WERI-Rb-1 (cell line): Measurements from ENCODE around the gene TRIO.
A peak's percentile ranks its signal among the peaks of the same experiment; 100 is the strongest.

Source experiments
- DNase-seq: peaks from one replicate; pipeline ENCODE4 v3.0.0-alpha.2; 2020
- H3K27ac ChIP-seq: fragments of 250-450 bp; sonication (Bioruptor Pico); 2 replicates; pipeline ENCODE4 v1.5.1; 2020; ENCODE audit warnings: mild to moderate bottlenecking, moderate library complexity
- H3K27me3 ChIP-seq: fragments of 250-450 bp; sonication (Bioruptor Pico); 2 replicates; pipeline ENCODE4 v1.5.1; 2021; ENCODE audit warnings: mild to moderate bottlenecking, low read depth, moderate library complexity; ENCODE audit not compliant: insufficient read depth, severe bottlenecking
- H3K36me3 ChIP-seq: fragments of 250-450 bp; sonication (Bioruptor Pico); 2 replicates; pipeline ENCODE4 v1.5.1; 2020; ENCODE audit warnings: mild to moderate bottlenecking, moderate library complexity
- H3K4me3 ChIP-seq: 2 replicates; pipeline ENCODE4 v1.5.1; 2011; ENCODE audit warnings: low read depth, mild to moderate bottlenecking, control low read depth, low read length
- H3K9me3 ChIP-seq: fragments of 250-450 bp; sonication (Bioruptor Pico); 2 replicates; pipeline ENCODE4 v1.5.1; 2021; ENCODE audit warnings: mild to moderate bottlenecking, moderate library complexity; ENCODE audit not compliant: severe bottlenecking
- TF ChIP-seq, protein P1 (sequence below): IDR thresholded peaks from 2 replicates; pipeline ENCODE4 v1.5.1; 2011; ENCODE audit warnings: low read depth, mild to moderate bottlenecking, control low read depth, inconsistent platforms, low read length

The TRIO gene

DNA sequence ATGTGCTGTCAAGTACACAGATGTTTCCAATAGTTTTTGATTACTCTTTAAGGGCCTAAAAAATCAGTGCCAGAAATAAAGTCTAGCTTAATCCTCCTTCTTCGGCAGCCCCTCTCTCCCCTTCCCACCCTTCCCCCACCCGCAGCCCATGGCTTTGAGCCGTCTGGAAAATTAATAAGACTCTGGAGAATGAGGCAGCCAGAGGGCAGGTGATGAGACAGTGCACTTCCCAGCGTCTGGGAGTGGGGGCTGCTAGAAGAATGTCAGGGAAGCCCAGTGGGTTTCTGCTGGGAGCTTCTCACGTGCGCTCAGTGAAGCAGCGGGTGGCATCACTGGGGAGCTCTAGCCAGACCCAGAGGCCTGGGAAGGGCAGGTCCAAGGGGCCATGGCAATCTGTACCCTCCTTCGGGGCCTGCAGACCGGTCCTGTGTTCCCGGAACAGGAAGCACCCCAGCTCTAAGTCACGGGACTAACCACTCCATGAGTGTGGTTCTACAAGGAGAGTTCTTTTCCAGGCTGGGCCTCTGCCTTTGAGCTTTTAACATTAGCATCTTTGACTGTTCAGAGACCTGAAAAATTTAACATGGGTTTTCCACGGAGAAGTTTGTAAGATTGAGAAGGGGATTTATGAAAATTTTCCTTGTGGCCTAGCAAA lies 273.6 kb downstream of the TRIO start:
- peak; percentile 36 for DNase-seq
- H3K9me3 ChIP-seq, result no peaks in the 10 kb centered on the region
- no peak overlapping the region for H3K27ac ChIP-seq

GRCh38 chr5:14417276-14417730 lies 274.2 kb downstream of the TRIO start:
- no peak for DNase-seq
- H3K27ac ChIP-seq, result no peak overlapping the region
- H3K27me3 ChIP-seq, result no peaks in the 10 kb centered on the region
- H3K4me3 ChIP-seq, result no peak overlapping the region
- no peaks in the 10 kb centered on the region for H3K9me3 ChIP-seq
- TF ChIP-seq, protein P1, sequence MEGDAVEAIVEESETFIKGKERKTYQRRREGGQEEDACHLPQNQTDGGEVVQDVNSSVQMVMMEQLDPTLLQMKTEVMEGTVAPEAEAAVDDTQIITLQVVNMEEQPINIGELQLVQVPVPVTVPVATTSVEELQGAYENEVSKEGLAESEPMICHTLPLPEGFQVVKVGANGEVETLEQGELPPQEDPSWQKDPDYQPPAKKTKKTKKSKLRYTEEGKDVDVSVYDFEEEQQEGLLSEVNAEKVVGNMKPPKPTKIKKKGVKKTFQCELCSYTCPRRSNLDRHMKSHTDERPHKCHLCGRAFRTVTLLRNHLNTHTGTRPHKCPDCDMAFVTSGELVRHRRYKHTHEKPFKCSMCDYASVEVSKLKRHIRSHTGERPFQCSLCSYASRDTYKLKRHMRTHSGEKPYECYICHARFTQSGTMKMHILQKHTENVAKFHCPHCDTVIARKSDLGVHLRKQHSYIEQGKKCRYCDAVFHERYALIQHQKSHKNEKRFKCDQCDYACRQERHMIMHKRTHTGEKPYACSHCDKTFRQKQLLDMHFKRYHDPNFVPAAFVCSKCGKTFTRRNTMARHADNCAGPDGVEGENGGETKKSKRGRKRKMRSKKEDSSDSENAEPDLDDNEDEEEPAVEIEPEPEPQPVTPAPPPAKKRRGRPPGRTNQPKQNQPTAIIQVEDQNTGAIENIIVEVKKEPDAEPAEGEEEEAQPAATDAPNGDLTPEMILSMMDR, result no peak
- H3K36me3 ChIP-seq, result peaks cover 15% of the 10 kb centered on the region

More for the DNA sequence above, 273.6 kb downstream of the TRIO start:
- no peaks in the 10 kb centered on the region for H3K27me3 ChIP-seq
- H3K4me3 ChIP-seq, result no peak overlapping the region
- peaks cover 14% of the 10 kb centered on the region for H3K36me3 ChIP-seq
- TF ChIP-seq, protein P1, result no peak

DNA sequence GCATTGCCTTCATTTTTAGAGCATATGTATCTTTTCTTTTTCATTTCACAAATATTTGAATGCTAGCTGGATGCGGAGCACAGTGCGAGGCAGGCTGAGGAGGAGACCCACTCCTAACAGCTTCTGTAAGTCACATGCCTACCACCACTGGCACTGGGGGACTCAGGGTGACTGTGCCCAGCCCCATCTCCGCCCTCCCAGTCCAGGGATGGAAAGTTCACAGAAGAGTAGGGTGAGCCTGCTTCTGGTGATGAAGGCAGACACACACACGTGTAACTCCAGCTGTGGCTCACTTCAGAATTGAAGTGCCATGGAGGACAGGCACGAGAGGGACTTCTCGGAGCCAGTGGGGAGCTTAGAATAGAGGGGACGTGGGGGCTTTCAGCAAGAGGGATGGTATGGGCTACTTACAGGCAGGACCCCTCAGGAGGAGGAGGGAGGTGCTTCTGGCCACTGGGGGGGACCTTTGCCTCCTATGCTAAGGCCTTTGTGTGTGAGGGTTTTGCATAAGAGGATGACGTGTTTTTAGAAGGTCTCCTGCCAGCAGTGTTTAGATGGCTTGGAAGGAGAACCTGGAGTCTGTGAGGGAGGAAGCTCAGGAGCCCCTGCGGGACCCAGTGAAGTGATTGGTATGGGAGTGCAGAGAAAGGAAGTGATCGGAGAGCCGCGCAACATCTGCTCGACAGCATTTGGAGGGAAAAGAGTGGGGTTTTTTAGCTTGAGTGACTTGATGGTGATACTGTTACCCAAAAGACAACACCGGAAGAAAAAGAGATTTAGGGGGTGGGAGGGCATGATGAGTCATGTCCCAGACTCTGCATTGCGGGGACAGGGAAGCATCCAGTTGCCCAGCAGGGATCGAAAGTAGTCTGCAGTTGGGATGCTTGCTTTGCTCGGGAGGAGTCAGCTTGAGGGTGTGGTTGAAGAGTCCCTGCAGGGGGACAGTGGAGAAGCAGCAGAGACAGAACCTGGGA lies 274.9 kb downstream of the TRIO start:
- no peak overlapping the region for H3K4me3 ChIP-seq

DNA sequence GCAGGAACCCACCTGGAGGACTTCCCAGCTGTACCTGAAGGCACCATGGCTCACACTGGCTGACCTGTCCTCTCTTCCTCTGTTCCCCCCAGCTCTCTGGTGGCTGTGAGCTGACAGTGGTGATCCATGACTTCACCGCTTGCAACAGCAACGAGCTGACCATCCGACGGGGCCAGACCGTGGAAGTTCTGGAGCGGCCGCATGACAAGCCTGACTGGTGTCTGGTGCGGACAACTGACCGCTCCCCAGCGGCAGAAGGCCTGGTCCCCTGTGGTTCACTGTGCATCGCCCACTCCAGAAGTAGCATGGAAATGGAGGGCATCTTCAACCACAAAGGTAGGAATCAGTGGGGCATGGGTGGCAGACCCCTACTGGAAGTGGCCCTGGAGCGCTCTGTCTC lies 276.5 kb downstream of the TRIO start:
- Histone ChIP-seq H3K27ac (no peak overlapping the region), H3K36me3 (peaks cover 16% of the 10 kb centered on the region), H3K27me3 (no peaks in the 10 kb centered on the region), H3K4me3 (no peak overlapping the region), H3K9me3 (no peaks in the 10 kb centered on the region)
- DNase-seq, result no peak
- TF ChIP-seq, protein P1, result no peak

More for the DNA sequence above, 274.9 kb downstream of the TRIO start:
- no peaks in the 10 kb centered on the region for H3K9me3 ChIP-seq
- H3K36me3 ChIP-seq, result peaks cover 16% of the 10 kb centered on the region
- H3K27ac ChIP-seq, result no peak overlapping the region
- no peak for DNase-seq
- no peaks in the 10 kb centered on the region for H3K27me3 ChIP-seq
- TF ChIP-seq, protein P1, result no peak

GRCh38 chr5:14420101-14420811 lies 277.1 kb downstream of the TRIO start:
- Histone ChIP-seq H3K9me3 (no peaks in the 10 kb centered on the region), H3K4me3 (no peak overlapping the region), H3K27ac (no peak overlapping the region), H3K36me3 (peaks cover 16% of the 10 kb centered on the region), H3K27me3 (no peaks in the 10 kb centered on the region)
- DNase-seq, result no peak
- TF ChIP-seq, protein P1, result no peak
